Coronary artery (tissue), 2 donors: Measurements from ENCODE around the gene POLA1.
"Not testable (repeated sequence)": the region's sequence is repeated elsewhere in the genome, so short reads cannot be mapped to it uniquely, and the experiment has no call there.

ENCODE experiments used
- DNase-seq: peaks from one replicate; pipeline ENCODE4 v3.0.0-alpha.2; 2017; ENCODE audit warnings: low spot score
- H3K27ac ChIP-seq, 2 donors: fragments of 200-600 bp; sonication (generic); one replicate each; pipeline ENCODE4 v1.5.1; 2016 to 2019
- H3K4me3 ChIP-seq: fragments of 200-600 bp; sonication (generic); 2 replicates; pipeline ENCODE4 v1.5.1; 2016; ENCODE audit warnings: mild to moderate bottlenecking, moderate library complexity
- CTCF ChIP-seq: fragments of 200-600 bp; sonication (generic); IDR thresholded peaks from one replicate; pipeline ENCODE4 v1.5.1; 2019; ENCODE audit warnings: antibody characterized with exemption

POLA1 gene

GRCh38 chrX:24858004-24858746 lies 164.5 kb downstream of the POLA1 start:
- TF ChIP-seq CTCF = no peak
- H3K27ac ChIP-seq = no peak overlapping the region
- DNase-seq = no peak
- H3K4me3 ChIP-seq = no peak overlapping the region

- TF ChIP-seq CTCF = no peak
- DNase-seq = no peak
- Histone ChIP-seq H3K4me3 (no peak overlapping the region), H3K27ac (no peak overlapping the region)
These were observed 165.6 kb downstream of the POLA1 start for GRCh38 chrX:24859211-24859841.

- no peak overlapping the region for H3K27ac ChIP-seq
- TF ChIP-seq CTCF = no peak
- DNase-seq = no peak
- no peak overlapping the region for H3K4me3 ChIP-seq
These were observed 166.4 kb downstream of the POLA1 start for GRCh38 chrX:24860140-24860539.

GRCh38 chrX:24862343-24862742 lies 168.6 kb downstream of the POLA1 start:
- no peak for DNase-seq
- no peak for TF ChIP-seq CTCF
- H3K27ac ChIP-seq = no peak overlapping the region
- no peak overlapping the region for H3K4me3 ChIP-seq

GRCh38 chrX:24863779-24864178 lies 170.1 kb downstream of the POLA1 start:
- not testable (repeated sequence) for H3K4me3 ChIP-seq, H3K27ac ChIP-seq, DNase-seq

- no peak for TF ChIP-seq CTCF
- Histone ChIP-seq H3K27ac (no peak overlapping the region), H3K4me3 (no peak overlapping the region)
- DNase-seq = no peak
These were observed 176.4 kb downstream of the POLA1 start for GRCh38 chrX:24870143-24870542.

- Histone ChIP-seq H3K27ac (no peak overlapping the region), H3K4me3 (no peak overlapping the region)
- DNase-seq = no peak
- TF ChIP-seq CTCF = no peak
These were observed 181.0 kb downstream of the POLA1 start for GRCh38 chrX:24874604-24875247.
